Heart left ventricle (tissue), 16 donors: Measurements from ENCODE around the gene IL36A. TPM values are rescaled to one million over a fixed set of nuclear protein-coding genes. Genes with fewer than 3 reads are reported as not detected.

ENCODE experiments used
- ATAC-seq, 4 donors: fragments of 200-7000 bp; cut with Tn5 transposase; one replicate each; pipeline ENCODE4 v1.9.1; 2020 to 2022; ENCODE audit warnings: moderate library complexity in 4 of 4, mild to moderate bottlenecking in 3 of 4, moderate number of reproducible peaks in 1 of 4
- DNase-seq, 5 donors: peaks; one replicate each; pipeline ENCODE4 v3.0.0-alpha.2; 2020
- H3K27ac ChIP-seq, 12 donors: fragments of 200-600 bp; sonication (generic) in 4 of 12; one replicate each; pipeline versions ENCODE4 v1.5.0 to v1.8.0; 2016 to 2022; ENCODE audit warnings: mild to moderate bottlenecking in 2 of 12
- H3K27me3 ChIP-seq, 9 donors: fragments of 200-600 bp; sonication (generic) in 2 of 9; one replicate each; pipeline versions ENCODE4 v1.5.1 to v1.8.0; 2016 to 2022; ENCODE audit warnings: mild to moderate bottlenecking in 3 of 9
- H3K36me3 ChIP-seq, 9 donors: fragments of 200-600 bp; sonication (generic) in 2 of 9; one replicate each; pipeline versions ENCODE4 v1.5.0 to v1.8.0; 2018 to 2022; ENCODE audit warnings: mild to moderate bottlenecking in 2 of 9
- H3K4me1 ChIP-seq, 12 donors: fragments of 200-600 bp; sonication (generic) in 4 of 12; one replicate each; pipeline versions ENCODE4 v1.5.0 to v1.8.0; 2016 to 2022; ENCODE audit warnings: mild to moderate bottlenecking in 3 of 12
- H3K4me3 ChIP-seq, 12 donors: fragments of 200-600 bp; sonication (generic) in 4 of 12; one replicate each; pipeline versions ENCODE4 v1.5.0 to v1.8.0; 2017 to 2022; ENCODE audit warnings: mild to moderate bottlenecking in 9 of 12, moderate library complexity in 4 of 12
- H3K9me3 ChIP-seq, 12 donors: fragments of 200-600 bp; sonication (generic) in 4 of 12; one replicate each; pipeline versions ENCODE4 v1.5.0 to v1.8.0; 2016 to 2022; ENCODE audit warnings: mild to moderate bottlenecking in 1 of 12
- CTCF ChIP-seq, 12 donors: fragments of 200-600 bp; sonication (generic) in 4 of 12; IDR thresholded peaks; one replicate each; pipeline versions ENCODE4 v1.5.0 to v1.8.0; 2018 to 2022; ENCODE audit warnings: antibody characterized with exemption in 12 of 12, mild to moderate bottlenecking in 5 of 12
- POLR2A ChIP-seq, 2 donors: fragments of 450-650 bp; IDR thresholded peaks; one replicate each; pipeline ENCODE4 v1.6.1; 2017; ENCODE audit warnings: antibody characterized with exemption in 2 of 2, mild to moderate bottlenecking in 2 of 2, moderate library complexity in 2 of 2
- WGBS, 4 donors: extraction: QIAGEN DNeasy Blood & Tissue Kit in 2 of 4; methylation state at CpG; one replicate each; pipeline versions ENCODE4 v1.1.5 to v1.1.7; 2013 to 2018; 5-methylcytosine and 5-hydroxymethylcytosine counted together
- intact Hi-C, 10 donors: fragments of 100-400 bp; cut with DNase I; formaldehyde crosslinking; loops; one replicate each; pipeline versions ENCODE4 v1.11.1 to v1.14.2; 2022
- polyA plus RNA-seq, 2 donors: library from polyadenylated mRNA; stranded (reverse); fragments of 200-250 nt; gene quantifications; one replicate each; pipeline ENCODE4 v1.2.3, GENCODE V29; 2013
- total RNA-seq, 9 donors: library from RNA; depleted of rRNA in 2 of 9; stranded (reverse); fragments of >200 nt in 2 of 9; fragmentation: NEBNext Ultra II Directional in 3 of 9; extraction: Animal tissue kit (Norgen Biotek cat#: 25700) in 3 of 9; gene quantifications; one replicate each; pipeline versions ENCODE4 v1.1.0 to v1.2.4, GENCODE V29; 2016 to 2023
- donor health status: ischemic (EF 13 %, LVEDD 7.1; RV severe dilation, severe dysfunction).
- donor health status: healthy with polysubstance abuse.
- donor health status: DM: no; HTN: yes; CAD: no.
- donor health status: DM: no; HTN: no; CAD: no.
- donor health status: ischemic (EF 25% LVEDD 6.9; RV normal size, moderate dysfunction).
- donor health status: ischemic (EF 25% LVEDD 5.7; RV mildly dilated, moderate dysfunction).
- donor health status: healthy.
- donor health status: DM: yes; HTN: yes; CAD: no.
- donor health status: ischemic (EF 35%, LVEDD 5.7; RV mildly dilated, moderate dysfunction).
- donor health status: nonischemic (EF 11% LVEDD 7.7; RV severe dilation, severe dysfunction).
- donor health status: DM: yes; HTN: yes; CAD: no.
- donor health status: PGD.
- donor health status: ischemic (EF 29% LVEDD 5.4; RV normal size, mild dysfunction).
- donor health status: nonischemic (EF 23%, LVEDD 6.1; RV moderate dilation, normal function).

The IL36A gene
- total and polyA plus RNA-seq, 11 donors, result not detected

GRCh38 chr2:113038291-113038690 lies 33.0 kb downstream of the IL36A start:
- Histone ChIP-seq H3K27ac (no peak overlapping the region), H3K27me3 (no peaks in the 10 kb centered on the region), H3K4me1 (no peaks in the 10 kb centered on the region), H3K4me3 (no peak overlapping the region), H3K36me3 (no peaks in the 10 kb centered on the region), H3K9me3 (peaks cover 0 to 7% (median 0%) of the 10 kb centered on the region in 12 donors)
- intact Hi-C loops, result no loop called here
- ATAC-seq (no peak), DNase-seq (no peak)
- no peak for TF ChIP-seq CTCF (IDR thresholded peaks at IDR 0.05)
- no peak for TF ChIP-seq POLR2A (IDR thresholded peaks at IDR 0.05)
- WGBS, 4 donors, result 82 to 90% (median 85%) methylated on average over 3 of the region's 3 CpGs

- no peak overlapping the region for H3K4me3 ChIP-seq
- no peak for ATAC-seq
- H3K4me1 ChIP-seq, result no peaks in the 10 kb centered on the region
- H3K27me3 ChIP-seq, result no peaks in the 10 kb centered on the region
- no peak for TF ChIP-seq CTCF (IDR thresholded peaks at IDR 0.05)
- TF ChIP-seq POLR2A (IDR thresholded peaks at IDR 0.05), result no peak
- no peak overlapping the region for H3K27ac ChIP-seq
- WGBS, 4 donors, result 73 to 85% (median 85%) methylated on average over 2 of the region's 2 CpGs
- no peak for DNase-seq
- H3K36me3 ChIP-seq, result no peaks in the 10 kb centered on the region
- intact Hi-C loops, result no loop called here
- peaks cover 0 to 7% (median 0%) of the 10 kb centered on the region in 12 donors for H3K9me3 ChIP-seq
These were observed 33.9 kb downstream of the IL36A start for GRCh38 chr2:113039158-113039557.

- WGBS, 4 donors, result 33 to 56% (median 50%) methylated on average over 5 of the region's 5 CpGs
- Histone ChIP-seq H3K27ac (no peak overlapping the region), H3K4me1 (no peaks in the 10 kb centered on the region), H3K9me3 (peaks cover 0 to 7% (median 0%) of the 10 kb centered on the region in 12 donors), H3K27me3 (no peaks in the 10 kb centered on the region), H3K4me3 (no peak overlapping the region), H3K36me3 (no peaks in the 10 kb centered on the region)
- no peak for ATAC-seq
- DNase-seq, result no peak
- no peak for TF ChIP-seq POLR2A (IDR thresholded peaks at IDR 0.05)
- TF ChIP-seq CTCF (IDR thresholded peaks at IDR 0.05), result no peak
- intact Hi-C loops, result no loop called here
These were observed 34.5 kb downstream of the IL36A start for GRCh38 chr2:113039719-113040118.

- peaks cover 0 to 7% (median 0%) of the 10 kb centered on the region in 12 donors for H3K9me3 ChIP-seq
- no peak overlapping the region for H3K27ac ChIP-seq
- 50 to 56% (median 53%) methylated on average over 5 of the region's 5 CpGs for WGBS, 4 donors
- TF ChIP-seq CTCF (IDR thresholded peaks at IDR 0.05) (no peak), POLR2A (IDR thresholded peaks at IDR 0.05) (no peak)
- DNase-seq (no peak), ATAC-seq (no peak)
- no peaks in the 10 kb centered on the region for H3K4me1 ChIP-seq
- no peak overlapping the region for H3K4me3 ChIP-seq
- intact Hi-C loops, result no loop called here
- H3K36me3 ChIP-seq, result no peaks in the 10 kb centered on the region
- H3K27me3 ChIP-seq, result no peaks in the 10 kb centered on the region
These were observed 36.6 kb downstream of the IL36A start for GRCh38 chr2:113041871-113042270.
